ENCODE measurements around the gene SPDYE1.
A peak's percentile ranks its signal among the peaks of the same experiment; 100 is the strongest.
"Not testable (repeated sequence)": the region's sequence is repeated elsewhere in the genome, so short reads cannot be mapped to it uniquely, and the experiment has no call there.

The SPDYE1 gene, protein sequence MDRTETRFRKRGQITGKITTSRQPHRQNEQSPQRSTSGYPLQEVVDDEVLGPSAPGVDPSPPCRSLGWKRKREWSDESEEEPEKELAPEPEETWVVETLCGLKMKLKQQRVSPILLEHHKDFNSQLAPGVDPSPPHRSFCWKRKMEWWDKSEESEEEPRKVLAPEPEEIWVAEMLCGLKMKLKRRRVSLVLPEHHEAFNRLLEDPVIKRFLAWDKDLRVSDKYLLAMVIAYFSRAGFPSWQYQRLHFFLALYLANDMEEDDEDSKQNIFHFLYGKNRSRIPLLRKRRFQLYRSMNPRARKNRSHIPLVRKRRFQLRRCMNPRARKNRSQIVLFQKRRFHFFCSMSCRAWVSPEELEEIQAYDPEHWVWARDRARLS

DNA sequence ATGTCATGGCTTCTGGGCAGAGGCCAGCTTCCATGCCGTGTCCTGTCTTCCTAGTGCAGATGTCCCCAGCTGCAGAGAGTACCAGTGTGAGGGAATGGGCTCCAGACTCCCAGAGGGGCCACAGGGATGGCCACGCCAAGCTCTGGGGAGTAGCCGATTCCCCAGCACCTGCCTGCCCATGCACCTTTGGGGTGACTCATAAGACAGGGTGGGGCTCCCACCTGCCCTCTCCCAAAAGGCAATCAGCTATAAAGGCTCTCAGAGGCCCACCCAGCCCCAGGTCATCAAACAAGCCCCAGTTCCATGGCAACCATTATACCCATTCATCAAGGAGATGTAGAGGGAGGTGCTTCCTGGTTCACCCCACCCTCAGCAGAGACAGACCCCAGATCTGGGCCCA lies at the start of gene SPDYE1:
TSS of gene SPDYE1 (plus strand) at position 366 of the 400 bp plus-strand sequence. CDS start 2,053 bp downstream, outside the sequence.
- not testable (repeated sequence) for DNase-seq (ENCODE audit: low spot score)

DNA sequence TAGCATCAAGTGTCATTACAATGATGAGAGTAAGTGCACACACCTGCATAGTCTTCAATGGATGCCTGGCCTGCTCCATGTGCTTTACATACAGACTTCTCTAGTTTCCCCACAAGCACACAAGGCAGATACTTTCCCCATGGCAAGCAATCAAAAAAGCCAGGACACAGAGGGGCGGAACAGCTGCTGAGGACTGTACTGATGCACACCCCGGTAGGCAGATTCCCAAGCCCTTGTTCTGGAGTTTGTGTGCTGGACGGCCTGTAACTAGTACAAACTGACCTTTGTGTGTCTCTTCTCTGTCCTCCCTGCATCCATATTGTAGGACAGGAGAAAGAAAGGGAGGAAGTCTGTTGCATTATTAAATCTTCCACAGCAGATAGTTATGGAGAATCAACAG lies 45.7 kb upstream of the SPDYE1 start:
- no peak for DNase-seq (ENCODE audit: low spot score)

DNA sequence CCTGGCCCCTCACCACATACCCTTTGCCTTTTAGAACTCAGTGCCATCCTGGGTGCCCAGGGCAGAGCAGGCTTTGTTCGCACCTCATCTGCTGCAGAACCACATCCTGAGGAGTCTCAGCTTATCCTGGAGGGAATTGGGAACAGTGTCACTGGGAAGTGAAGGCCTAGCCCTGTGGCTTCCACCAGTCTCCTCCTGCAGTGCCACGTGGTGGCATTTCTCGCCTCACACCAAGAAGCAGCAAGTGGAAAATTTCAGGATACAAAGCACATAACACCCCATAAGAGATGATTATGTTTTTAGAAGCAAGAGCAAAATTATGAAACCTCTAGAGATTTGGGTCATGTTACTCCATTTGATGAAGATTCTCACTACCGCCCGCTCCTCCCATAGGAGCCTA lies 44.6 kb upstream of the SPDYE1 start:
- DNase-seq (ENCODE audit: low spot score), result no peak

DNA sequence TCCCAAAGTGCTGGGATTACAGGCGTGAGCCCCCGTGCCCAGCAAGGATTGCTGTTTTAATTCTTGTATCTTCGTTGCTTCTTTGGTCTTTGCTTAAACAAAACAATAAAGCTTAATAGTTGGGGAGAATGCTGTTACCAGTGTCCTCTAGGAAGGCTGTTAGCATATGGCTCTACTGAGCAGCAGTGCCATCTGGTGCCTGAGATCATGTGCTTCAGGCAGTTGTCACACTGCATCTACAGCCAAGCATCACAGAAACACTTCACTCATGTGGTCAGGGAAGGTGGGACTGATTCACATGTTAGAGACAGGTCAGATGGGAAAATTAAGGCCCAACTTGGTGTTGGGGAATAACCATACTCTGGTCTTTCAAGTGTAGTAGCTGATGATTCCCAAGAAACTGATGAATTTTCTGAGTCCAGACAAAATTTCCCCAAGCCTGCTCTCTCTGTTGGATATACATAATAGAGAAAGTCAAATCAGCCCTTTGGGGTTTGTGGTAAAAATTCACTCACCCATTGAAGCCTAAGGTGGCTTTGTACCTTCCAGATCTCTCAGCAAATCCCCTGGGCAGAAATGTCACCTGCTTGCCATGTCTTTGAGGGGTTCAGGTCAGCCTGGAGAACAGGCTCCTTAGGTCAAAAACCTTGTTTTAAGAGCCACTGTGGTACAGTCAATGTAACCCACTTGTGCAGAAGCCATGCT lies 43.0 kb upstream of the SPDYE1 start:
- peak; percentile 68 for DNase-seq (ENCODE audit: low spot score)

DNA sequence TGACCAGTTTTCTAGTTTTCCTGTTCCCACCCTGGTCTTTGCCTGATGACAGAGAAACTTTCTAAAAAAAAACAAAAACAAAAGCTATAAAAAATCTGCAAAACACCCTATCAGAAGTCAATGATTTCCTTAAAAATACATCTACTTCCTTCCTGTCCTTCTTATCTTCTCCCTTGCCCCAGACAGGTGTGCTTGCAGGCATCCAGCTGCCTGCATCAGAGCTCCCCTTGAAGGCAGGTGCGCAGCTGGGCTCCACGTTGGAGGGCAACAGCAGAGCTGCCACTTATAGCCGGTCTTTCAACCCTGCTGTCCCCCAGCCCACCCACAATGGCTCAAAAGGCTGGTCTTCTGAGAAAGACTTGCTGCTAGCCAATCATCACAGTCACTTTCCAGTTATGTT lies 41.7 kb upstream of the SPDYE1 start:
- no peak for DNase-seq (ENCODE audit: low spot score)

DNA sequence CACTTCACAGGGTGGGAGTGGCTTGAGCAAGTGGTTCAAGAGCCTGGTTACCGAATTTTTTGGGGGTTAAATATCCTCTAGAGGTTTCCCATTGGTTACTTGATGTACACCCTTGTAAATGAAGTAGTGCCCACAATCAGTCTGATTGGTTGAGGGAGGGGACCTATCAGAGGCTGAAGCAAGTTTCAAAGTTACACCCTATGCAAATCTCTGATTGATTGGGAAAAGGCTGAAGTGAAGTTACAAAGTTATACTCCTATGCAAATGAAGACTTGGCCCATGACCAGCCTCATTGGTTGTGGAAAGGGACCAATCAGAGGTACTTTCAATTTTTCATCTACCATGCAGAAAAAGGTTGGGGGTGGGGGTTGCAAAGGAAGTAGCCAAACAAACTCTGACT lies 36.8 kb upstream of the SPDYE1 start:
- no peak for DNase-seq (ENCODE audit: low spot score)

DNA sequence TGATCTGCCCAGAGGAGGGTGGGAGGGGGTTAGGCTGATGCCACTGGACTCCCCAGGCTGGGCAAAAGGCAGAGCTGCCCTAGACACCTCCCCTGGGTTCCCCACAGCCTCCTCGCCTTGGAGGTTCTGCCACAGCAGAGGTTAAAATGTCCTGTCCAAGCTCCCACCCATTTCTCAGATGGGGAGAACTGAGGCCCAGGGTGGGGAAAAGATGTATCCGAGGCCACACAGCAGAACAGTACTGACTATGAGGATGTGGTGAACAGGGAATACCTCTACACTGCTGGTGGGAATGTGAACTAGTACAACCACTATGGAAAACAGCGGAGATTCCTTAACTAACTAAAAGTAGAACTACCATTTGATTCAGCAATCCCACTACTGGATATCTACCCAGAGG lies 31.3 kb upstream of the SPDYE1 start:
- DNase-seq (ENCODE audit: low spot score), result not testable (repeated sequence)

DNA sequence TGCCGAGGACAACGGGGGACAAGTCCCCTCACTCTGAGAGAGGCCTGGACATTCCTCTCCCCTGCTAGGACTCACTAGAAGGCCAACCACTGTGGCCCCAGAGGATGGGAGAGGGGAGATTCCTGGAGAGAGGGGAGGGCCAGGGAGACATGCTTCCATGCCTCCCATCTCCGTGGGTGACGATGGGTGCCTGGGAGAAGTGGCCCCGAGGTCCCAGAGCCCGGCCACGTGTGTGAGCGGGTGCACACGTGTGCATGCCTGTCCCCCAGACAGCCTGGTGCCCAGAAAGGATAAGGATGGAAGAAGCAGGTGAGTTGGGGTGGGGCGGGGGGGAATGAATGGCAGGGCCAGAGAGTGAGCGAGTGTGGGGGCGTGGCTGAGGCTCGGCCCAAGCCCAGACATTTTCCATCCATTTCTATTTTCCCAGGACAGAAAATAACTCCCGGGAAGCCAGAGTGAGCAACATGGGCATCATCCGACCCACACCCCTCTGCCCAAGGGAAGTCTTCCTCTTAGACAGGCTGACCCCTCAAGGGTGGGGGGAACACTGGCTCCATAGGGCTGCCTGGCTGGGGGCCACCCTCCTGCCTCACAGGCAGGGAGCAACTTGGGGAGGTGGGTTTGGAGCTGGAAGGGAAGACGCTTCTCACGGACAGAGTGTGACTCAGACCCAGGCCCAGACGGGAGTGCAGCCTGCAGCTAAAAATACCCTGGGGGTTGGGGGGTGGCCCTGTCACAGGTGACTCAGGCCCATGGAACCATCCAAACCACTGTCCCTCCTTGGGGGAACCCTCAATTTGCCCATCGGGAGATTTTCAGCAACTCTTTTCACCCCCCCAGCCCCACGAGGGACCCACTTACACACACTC lies 29.3 kb upstream of the SPDYE1 start:
- DNase-seq (ENCODE audit: low spot score), result not testable (repeated sequence)

DNA sequence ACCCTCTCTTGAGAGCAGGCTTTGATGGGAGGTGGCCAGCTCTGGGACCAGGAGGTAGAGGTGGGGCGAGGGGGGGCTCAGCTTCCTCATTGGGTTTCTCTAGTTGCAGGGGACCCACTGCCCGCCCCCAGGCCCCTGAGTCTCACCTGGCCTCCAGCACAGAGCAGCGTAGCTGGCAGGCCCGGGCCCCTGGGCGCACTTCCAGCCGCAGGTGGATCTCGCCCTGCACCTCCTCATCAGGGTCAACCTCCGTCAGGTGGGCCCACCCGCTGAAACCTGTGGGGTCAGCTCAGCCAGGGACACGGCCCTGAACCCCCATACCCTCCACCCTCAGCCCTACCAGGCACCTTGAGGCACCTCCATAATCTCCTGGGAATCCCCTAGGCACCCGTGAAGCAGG lies 28.1 kb upstream of the SPDYE1 start:
- DNase-seq (ENCODE audit: low spot score), result not testable (repeated sequence)

DNA sequence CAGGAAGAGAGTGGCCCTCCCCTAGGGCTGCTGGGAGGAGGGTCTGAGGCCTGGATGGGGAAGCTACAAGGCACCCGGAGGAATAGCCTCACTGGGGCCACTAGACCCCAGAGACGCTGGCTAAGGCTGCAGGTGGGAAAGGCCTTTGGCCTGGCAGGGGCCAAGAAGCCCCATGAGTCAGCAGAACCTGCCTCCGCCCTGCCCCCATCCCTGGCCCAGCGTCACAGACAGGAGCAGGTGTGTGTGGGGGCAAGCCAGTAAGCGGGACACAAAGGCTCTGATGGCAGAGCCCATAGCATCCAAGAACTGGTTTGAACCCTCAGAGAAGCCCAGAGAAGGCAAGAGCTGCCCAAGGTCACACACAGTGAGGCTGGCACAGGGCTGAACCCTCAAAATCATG lies 27.0 kb upstream of the SPDYE1 start:
- not testable (repeated sequence) for DNase-seq (ENCODE audit: low spot score)

DNA sequence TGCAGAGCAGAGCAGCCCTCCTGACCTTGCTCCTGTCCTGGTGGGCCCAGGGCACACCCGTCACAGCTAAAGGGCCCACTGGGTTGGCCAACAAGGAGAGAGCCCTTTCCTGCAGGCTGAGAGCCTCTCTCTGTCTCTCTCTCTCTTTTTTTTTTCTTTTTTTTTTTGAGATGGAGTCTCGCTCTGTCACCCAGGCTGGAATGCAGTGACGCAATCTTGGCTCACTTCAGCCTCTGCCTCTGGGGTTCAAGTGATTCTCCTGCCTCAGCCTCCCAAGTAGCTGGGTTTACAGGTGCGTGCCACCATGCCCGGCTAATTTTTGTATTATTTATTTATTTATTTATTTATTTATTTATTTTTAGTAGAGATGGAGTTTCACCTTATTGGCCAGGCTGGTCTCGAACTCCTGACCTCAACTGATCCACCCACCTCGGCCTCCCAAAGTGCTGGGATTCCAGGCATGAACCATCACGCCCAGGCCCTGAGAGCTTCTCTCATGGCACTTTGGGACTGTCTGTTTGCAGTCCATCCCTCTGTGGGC lies 23.6 kb upstream of the SPDYE1 start:
- DNase-seq (ENCODE audit: low spot score), result not testable (repeated sequence)

DNA sequence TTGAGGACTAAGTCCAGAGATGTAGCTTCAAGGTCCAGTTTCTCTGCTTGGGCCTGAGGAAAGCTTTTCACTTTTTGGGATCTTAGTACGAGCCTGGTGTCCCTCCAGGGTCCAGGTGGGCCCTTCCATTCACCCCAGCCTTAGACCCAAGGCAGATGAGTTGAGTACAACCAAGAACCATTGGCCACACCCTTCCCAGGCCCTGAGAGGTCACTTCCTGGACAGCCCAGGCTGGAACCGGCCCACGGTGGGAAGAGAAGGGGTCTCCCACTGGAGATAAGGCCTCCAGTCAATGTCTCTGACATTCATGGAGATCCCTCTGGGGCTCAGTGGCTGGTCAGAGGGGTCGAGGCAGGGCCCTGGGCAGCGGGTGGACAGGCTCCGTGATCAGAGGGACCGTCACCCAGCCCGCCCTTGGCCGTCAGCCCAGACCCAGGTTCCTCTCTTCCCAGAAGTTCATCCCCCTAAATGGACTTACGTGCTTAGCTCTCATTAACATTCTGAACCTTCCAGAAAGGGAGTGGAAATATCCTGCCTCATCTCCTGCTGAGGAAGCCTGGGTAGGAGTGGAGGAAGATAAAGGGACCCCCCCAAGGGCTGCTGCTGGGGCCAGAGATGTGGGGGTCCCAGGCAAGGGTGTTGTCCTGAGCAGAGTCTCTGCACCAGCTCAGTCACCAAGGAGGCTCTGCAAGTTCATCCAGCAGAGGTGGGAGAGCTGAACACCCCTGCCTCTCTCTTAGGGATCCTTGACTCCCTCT lies 22.8 kb upstream of the SPDYE1 start:
- not testable (repeated sequence) for DNase-seq (ENCODE audit: low spot score)

DNA sequence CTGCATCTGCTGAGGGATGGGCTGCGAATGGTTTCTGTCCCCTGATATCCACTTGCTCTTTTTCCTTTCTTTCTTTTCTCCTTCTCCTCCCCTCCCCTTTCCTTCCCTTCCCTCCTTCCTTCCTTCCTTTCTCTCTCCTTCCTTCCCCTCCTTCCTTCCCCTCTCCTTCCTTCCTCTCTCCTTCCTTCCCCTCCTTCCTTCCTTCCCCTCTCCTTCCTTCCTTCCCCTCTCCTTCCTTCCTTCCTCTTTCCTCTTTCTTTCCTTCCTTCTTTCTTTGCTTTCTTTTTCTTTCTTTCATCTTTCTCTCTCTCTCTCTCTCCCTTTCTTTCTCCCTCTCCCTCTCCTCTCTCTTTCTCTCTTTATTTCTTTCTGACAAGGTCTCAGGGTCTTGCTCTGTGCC lies 20.2 kb upstream of the SPDYE1 start:
- no peak for DNase-seq (ENCODE audit: low spot score)

DNA sequence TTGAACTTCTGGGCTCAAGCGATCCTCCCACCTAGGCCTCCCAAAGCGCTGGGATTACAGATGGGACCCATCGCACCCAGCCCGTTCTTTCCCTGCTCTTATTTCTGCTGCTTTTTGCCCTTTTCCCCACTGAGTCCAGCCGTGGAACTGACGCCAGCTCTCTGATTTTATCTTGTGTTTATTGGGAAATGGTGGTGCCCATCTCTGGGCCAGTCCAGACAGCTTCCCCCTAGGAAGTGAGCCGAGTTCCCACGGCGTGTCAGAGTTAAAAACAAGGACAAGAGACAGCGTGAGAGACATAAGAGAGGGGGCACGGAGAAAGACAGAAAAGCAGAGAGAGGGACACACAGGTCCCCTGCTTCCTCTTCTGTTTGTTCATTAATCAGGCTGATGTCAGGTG lies 19.6 kb upstream of the SPDYE1 start:
- DNase-seq (ENCODE audit: low spot score), result not testable (repeated sequence)

DNA sequence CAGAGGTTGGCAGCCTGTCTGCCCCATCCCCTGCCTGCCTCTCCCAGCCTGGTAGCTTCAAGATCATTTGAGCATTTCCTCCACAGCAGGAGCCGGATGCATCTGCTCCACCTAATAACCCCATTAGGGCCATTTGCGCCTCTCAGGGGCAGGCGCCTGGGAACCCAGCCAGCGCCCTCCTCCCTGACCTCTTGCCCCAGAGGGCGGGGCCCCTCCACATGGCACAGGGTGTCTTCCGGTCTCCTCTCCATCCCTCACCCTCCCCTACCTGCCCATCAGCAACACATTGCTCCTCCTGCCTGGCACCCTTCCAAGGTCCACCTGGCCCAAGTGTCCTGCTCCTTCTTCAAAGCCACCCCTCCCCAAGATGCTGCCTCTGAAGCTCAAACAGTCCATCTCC lies 14.8 kb upstream of the SPDYE1 start:
- DNase-seq (ENCODE audit: low spot score), result not testable (repeated sequence)

DNA sequence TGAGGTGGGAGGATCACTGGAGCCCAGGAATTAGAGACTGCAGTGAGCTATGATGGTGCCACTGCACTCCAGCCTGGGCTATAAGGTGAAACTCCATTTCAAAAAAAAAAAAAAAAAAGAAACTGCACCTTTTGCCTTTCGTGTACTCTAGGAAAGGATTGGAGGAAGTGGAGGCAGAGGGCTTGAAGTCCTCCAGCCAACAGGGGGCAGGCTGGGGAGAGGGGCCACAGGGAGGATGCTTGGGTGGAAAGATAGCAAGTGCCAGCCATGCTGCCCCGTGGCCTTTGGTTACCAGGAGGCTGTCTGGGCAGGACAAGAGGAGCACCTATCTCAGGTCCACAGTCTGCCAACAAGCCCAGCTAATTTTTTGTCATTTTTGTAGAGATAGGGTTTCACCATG lies 14.0 kb upstream of the SPDYE1 start:
- not testable (repeated sequence) for DNase-seq (ENCODE audit: low spot score)

DNA sequence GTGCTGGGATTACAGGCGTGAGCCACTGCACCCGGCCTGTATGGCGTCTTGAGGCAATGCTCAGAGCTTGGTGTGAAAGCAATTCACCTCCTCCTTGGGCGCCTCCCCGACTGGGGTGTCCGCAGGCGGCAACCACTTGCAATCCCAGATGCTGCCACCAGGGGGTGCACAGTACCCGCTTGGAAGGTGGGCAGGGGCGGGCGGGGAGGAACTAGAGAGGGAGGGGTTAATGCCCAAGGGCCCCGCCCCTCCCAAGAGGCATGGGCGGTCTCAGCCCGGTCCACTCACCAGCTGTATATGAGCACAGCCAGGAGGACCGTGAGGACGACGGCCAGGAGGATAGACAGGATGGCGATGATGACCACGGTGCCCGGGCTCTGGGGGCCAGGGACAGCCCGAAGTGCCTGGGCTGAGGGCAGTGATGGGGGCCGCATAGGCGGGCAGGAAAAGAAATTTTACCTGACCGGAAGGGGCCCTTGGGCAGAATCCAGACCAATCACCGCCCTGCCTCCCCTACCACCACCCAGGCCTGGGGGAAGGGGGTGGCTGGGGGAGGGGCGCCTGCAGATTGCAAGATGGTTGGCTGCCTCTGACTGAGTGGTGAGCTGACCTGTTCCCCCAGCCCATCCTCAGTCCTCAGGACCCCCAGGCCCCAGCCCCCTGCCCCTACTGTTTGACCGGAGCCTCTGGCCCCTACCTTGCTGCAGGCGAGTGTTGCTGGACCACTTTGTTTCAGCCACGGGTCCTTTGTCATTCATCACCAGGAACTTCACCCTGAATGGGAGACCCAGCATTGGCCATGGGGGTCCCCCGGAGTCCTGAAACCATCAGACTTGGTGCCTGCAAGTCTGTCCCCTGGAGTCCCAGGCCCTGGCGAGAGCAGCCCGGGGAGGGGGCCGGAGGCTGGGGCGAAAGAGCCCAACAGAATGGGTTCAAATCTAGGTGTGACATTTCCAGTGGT lies 11.5 kb upstream of the SPDYE1 start:
- DNase-seq (ENCODE audit: low spot score), result not testable (repeated sequence)

DNA sequence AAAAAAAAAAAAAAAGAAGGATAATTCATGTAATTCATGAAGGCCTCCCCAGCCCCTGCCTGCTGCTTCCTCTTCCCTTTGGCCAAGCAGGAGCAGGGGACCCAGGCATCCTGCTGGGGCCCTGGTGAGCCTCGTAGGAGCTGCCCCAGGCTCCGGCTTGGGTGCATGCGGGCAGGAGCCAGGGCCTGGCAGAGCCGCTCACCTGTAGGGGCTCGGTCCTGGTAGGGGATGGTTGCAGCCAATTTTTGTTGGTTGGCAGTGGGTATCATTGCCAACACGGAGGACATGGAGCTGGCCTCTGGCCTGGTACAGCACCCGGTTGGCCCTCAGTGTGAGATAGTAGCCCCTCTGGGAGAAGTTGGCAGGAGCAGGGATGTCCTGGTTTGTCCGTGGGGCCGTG lies 10.2 kb upstream of the SPDYE1 start:
- DNase-seq (ENCODE audit: low spot score), result not testable (repeated sequence)

DNA sequence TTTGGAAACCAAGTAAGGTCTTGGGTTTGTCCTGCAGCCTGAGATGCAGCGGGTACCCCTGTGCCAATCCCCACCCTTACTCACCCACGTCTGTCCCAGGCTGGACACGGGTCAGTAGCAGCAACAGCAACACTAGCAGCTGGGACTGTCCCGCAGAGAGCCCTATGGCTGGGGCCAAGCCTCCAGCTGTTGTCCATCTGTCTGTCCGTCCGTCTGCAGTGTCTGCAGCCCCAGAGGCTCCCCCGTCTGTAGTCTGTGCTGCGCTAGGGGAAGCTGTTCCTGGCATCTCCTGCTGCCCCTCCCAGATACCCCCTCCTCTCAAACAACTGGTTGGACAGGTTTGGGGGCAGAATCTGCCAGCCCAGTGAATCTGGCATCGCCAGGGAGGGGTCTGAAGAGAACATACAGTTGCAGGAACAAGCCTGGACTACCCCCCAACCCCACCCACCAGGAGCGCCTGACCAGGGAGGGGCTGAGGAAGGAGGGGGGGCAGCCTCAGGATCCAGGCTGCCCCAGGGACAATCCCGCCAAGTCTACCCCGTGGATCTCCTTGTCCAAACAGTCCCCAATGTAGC lies 7.6 kb upstream of the SPDYE1 start:
- not testable (repeated sequence) for DNase-seq (ENCODE audit: low spot score)

DNA sequence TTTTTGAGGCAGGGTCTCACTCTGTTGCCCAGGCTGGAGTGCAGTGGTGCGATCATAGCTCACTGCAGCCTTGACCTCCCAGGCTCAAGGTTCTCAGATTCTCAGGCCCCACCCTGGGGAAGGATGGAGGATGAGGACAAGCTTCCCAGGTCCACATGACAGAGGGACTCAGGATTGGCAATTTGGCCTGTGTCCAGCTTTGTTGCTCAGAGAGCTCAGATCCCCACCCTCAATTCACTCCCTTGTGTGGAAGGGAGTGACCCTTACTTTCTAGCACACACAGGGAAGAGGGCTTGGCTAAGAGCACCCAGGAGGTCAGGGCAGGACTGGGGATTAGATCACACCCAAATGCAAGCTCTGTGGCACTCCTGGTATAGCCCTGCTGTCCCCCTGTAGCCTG lies 6.9 kb upstream of the SPDYE1 start:
- not testable (repeated sequence) for DNase-seq (ENCODE audit: low spot score)

Measured in HuH-7.5 (cell line).